HG02610 (cell line): ENCODE measurements around the gene TNFRSF14.
"Not testable (repeated sequence)": the region's sequence is repeated elsewhere in the genome, so short reads cannot be mapped to it uniquely, and the experiment has no call there.

ENCODE experiments used
- ATAC-seq: cut with Tn5 transposase; IDR thresholded peaks from one replicate; pipeline ENCODE4 v1.9.1; 2021; ENCODE audit warnings: mild to moderate bottlenecking, moderate library complexity; ENCODE audit not compliant: unreplicated experiment

TNFRSF14 gene

GRCh38 chr1:2566101-2567045 lies 10.2 kb downstream of the TNFRSF14 start:
- ATAC-seq, result no peak

- ATAC-seq, result no peak
Measured at GRCh38 chr1:2567083-2567679, 11.0 kb downstream of the TNFRSF14 start.

GRCh38 chr1:2568187-2568816 lies 12.1 kb downstream of the TNFRSF14 start:
- ATAC-seq, result not testable (repeated sequence)

GRCh38 chr1:2569060-2569459 lies 12.9 kb downstream of the TNFRSF14 start:
- no peak for ATAC-seq

GRCh38 chr1:2569703-2570102 lies 13.5 kb downstream of the TNFRSF14 start:
- ATAC-seq, result not testable (repeated sequence)

- ATAC-seq, result no peak
Measured at GRCh38 chr1:2570332-2570731, 14.2 kb downstream of the TNFRSF14 start.

- ATAC-seq, result no peak
Measured at GRCh38 chr1:2571348-2571747, 15.2 kb downstream of the TNFRSF14 start.

GRCh38 chr1:2573250-2573920 lies 17.2 kb downstream of the TNFRSF14 start:
- no peak for ATAC-seq

- no peak for ATAC-seq
Measured at GRCh38 chr1:2574350-2574749, 18.2 kb downstream of the TNFRSF14 start.

GRCh38 chr1:2575801-2576663 lies 19.9 kb downstream of the TNFRSF14 start:
- ATAC-seq, result no peak

GRCh38 chr1:2577565-2578075 lies 21.4 kb downstream of the TNFRSF14 start:
- ATAC-seq, result peak; percentile 40

- no peak for ATAC-seq
Measured at GRCh38 chr1:2578758-2579118, 22.6 kb downstream of the TNFRSF14 start.

- no peak for ATAC-seq
Measured at GRCh38 chr1:2580691-2581090, 24.5 kb downstream of the TNFRSF14 start.

- ATAC-seq, result no peak
Measured at GRCh38 chr1:2582391-2582790, 26.2 kb downstream of the TNFRSF14 start.

- ATAC-seq, result no peak
Measured at GRCh38 chr1:2583331-2583791, 27.2 kb downstream of the TNFRSF14 start.

GRCh38 chr1:2583871-2584351 lies 27.7 kb downstream of the TNFRSF14 start:
- ATAC-seq, result no peak

GRCh38 chr1:2584686-2585317 lies 28.6 kb downstream of the TNFRSF14 start:
- ATAC-seq, result no peak

GRCh38 chr1:2585318-2586092 lies 29.3 kb downstream of the TNFRSF14 start:
- ATAC-seq, result peak; percentile 21
